ENCODE data around the gene GFRA4. TPM values are rescaled to one million over a fixed set of nuclear protein-coding genes. Genes with fewer than 3 reads are reported as not detected.

Gene GFRA4
- total RNA-seq, 1 experiment from 2014 or later: not detected

DNA sequence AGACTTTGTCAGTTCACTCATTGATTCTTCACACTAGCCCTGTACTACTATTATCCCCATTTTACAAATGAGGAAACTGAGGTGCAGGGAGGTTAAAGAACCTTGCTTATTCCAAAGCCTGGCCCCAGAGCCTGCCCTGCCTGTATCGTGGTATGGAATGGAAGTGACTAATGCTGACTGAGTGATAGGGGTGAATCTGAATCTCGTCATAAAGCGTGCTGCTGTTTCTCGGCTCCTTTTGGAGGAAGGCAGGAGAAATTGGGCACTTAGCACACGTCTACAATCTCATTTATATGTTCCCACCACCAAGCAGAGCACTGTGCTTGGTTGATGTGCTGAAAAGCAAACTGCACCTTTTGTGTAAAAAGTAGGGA, 17.1 kb downstream of the GFRA4 start:
- Histone ChIP-seq H3K4ac (ENCODE audit: low read depth, low read length) (no peak overlapping the region), H2BK120ac (ENCODE audit: low read depth, low read length, poor library complexity, severe bottlenecking) (no peak overlapping the region), H4K8ac (replicated peaks; ENCODE audit: insufficient read length, low read depth, low read length) (no peak overlapping the region), H3K27ac (ENCODE audit: insufficient read length, low read depth, low read length) (no peak overlapping the region), H2BK15ac (ENCODE audit: low read depth, low read length) (no peak overlapping the region), H3K18ac (ENCODE audit: insufficient read length, low read depth, low read length) (no peak overlapping the region), H2BK20ac (ENCODE audit: low read depth, low read length, poor library complexity, severe bottlenecking) (no peak overlapping the region), H3K14ac (ENCODE audit: insufficient read depth, low read length) (no peak overlapping the region), H2AFZ (ENCODE audit: low read length) (no peak overlapping the region), H3K56ac (ENCODE audit: insufficient read length, low read depth, low read length) (no peak overlapping the region), H3K23ac (ENCODE audit: insufficient read length, low read depth, low read length) (no peak overlapping the region), H3K79me1 (ENCODE audit: insufficient read depth, low read depth, low read length, poor library complexity, severe bottlenecking) (no peaks in the 10 kb centered on the region), H2BK5ac (ENCODE audit: insufficient read length, low read length) (no peak overlapping the region), H3K9me3 (ENCODE audit: control insufficient read depth, low read depth, low read length) (no peaks in the 10 kb centered on the region), H3K23me2 (ENCODE audit: insufficient read length, low read depth, low read length, poor library complexity, severe bottlenecking) (no peaks in the 10 kb centered on the region), H3K79me2 (ENCODE audit: insufficient read depth, low read length) (no peaks in the 10 kb centered on the region), H4K5ac (ENCODE audit: insufficient read length, low read depth, low read length) (no peak overlapping the region), H3K4me2 (ENCODE audit: insufficient read depth, insufficient read length, low read length) (no peak overlapping the region), H2AK5ac (ENCODE audit: insufficient read length, low read length) (no peak overlapping the region), H4K91ac (ENCODE audit: insufficient read length, low read depth, low read length) (no peak overlapping the region), H3K27me3 (ENCODE audit: insufficient read depth, low read length) (no peaks in the 10 kb centered on the region), H3K4me1 (ENCODE audit: insufficient read depth, low read length) (no peaks in the 10 kb centered on the region), H3K9ac (ENCODE audit: extremely low read depth, insufficient read length, low read length) (no peak overlapping the region), H3T11ph (ENCODE audit: low read length) (no peak overlapping the region), H4K20me1 (ENCODE audit: control insufficient read depth, insufficient read depth, insufficient read length) (no peaks in the 10 kb centered on the region), H2BK12ac (ENCODE audit: insufficient read length, low read depth, low read length) (no peak overlapping the region)
- Mint-ChIP-seq H3K27me3 (ENCODE audit: low read depth) (no peaks in the 10 kb centered on the region), H3K9me3 (no peaks in the 10 kb centered on the region), H3K27ac (no peak overlapping the region), H3K4me1 (no peaks in the 10 kb centered on the region), H3K4me3 (no peak overlapping the region), H3K36me3 (ENCODE audit: insufficient read depth in 1 of 3, low read depth in 3 of 3) (peaks cover 0 to 10% (median under 1%) of the 10 kb centered on the region in 3 experiments; a peak in 4 of 7 replicates)
- no peak for TF ChIP-seq CTCF (conservative IDR thresholded peaks at IDR 0.05)
- no peak for DNase-seq
- no CpG with 5 or more reads among the region's 5 CpGs for WGBS (ENCODE audit: extremely low coverage, insufficient read length, low lambda C conversion rate)
